NCI-H2107 (cell line): ENCODE data around the gene ABCG1.
"Not testable (repeated sequence)": the region's sequence is repeated elsewhere in the genome, so short reads cannot be mapped to it uniquely, and the experiment has no call there.

ENCODE experiments used
- DNase-seq: peaks from one replicate; lab custom pipeline; 2025; lab: John Stamatoyannopoulos, UW

ABCG1 gene

DNA sequence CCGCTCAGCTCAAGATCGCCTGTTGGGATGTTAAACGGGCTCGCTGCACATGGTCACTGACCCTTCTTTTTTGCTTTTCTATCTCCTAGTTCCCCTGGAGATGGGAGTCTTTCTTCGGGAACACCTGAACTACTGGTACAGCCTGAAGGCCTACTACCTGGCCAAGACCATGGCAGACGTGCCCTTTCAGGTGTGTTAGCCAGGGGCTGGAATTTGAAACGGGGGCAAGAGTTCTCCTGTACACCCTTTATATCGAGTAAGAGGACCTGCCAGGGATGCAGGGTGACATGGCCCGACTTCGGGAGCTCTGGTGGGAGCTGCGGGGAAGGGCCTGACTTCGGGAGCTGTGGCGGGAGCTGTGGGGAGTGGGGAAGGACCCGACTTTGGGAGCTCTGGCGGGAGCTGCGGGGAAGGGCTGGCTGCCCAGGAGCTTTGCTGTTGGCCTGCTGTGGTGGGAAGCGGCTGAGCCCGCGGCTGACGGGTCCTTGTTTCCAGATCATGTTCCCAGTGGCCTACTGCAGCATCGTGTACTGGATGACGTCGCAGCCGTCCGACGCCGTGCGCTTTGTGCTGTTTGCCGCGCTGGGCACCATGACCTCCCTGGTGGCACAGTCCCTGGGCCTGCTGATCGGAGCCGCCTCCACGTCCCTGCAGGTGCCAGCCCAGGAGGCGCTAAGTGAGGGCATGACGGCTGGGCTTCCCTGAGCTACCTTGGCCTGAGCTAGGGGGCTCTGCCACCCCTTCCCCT is 72.2 kb downstream of the ABCG1 start:
- DNase-seq, result no peak

DNA sequence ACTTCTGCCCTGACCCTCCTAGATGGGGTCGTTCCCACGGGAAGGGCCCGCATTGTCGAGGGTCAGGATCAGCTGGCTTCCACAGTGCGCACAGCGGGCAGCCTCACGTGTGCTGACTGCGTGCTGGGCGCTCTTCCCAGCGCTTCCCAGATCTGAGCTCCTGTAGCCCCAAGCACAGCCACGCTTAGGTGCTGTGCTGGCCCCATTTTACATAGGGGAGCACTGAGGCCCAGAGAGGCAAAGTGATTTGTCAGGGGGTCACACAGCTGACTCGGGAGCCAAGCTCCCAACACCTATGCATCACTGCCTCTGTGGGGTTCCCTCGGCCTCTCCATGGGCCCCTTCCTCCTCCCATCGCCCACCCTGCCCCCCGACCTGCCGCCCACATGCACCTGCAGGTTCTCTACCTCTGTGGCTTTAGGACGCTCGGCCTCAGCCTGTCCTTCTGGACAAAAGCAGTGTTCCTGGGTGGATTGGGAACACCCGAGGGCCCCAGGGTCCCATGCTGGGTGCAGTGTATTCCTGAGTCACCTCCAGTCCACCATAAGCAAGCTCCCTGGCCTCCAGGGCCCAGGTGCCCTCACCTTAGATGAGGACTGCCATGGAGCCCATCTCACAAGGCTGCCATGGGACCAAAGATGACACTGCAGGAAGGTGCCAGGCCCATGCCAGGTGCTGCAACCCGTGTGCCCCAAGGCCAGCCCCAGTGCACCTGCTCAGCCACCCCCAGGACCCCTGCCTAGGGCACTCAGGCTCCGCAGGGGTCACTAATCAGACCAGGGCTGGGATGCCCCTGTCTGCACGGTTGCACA is 73.0 kb downstream of the ABCG1 start:
- DNase-seq, result no peak

DNA sequence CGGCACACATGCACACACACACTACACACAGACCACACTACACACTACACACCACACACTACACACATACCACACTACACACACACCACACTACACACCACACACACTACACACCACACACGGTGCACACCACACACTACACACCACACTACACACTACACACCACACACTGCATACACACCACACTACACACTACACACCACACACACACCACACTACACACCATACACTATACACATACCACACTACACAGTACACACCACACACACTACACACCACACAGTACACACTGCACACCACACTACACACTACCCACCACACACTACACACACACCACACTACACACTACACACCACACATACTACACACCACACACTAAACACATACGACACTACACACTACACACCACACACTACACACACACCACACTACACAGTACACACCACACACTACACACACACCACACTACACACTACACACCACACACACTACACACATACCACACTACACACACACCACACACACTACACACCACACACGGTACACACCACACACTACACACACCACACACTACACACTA is 73.7 kb downstream of the ABCG1 start:
- not testable (repeated sequence) for DNase-seq

DNA sequence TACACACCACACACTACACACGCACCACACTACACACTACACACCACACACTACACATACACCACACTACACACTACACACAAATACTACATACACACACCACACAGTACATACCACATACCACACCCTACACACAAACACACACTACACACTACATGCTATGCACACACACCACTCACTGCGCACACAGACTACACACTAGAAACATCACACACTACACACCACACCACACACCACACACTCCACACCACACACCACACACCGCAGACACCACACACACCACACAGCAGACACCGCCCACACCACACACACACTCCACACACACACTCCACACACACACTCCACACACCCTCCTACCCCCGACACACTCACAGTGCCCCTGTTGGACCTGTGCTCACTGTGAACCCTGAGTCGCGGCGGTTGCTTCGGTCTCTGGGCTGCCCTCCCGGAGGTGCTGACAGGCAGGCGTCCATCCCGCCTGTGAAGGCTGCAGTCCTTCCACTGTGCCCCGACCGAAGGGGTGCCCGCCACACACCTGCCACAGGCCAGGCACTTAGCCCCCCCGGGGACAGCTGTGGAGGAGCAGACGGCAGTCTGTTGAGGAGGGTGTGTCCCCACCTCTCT is 74.8 kb downstream of the ABCG1 start:
- no peak for DNase-seq

DNA sequence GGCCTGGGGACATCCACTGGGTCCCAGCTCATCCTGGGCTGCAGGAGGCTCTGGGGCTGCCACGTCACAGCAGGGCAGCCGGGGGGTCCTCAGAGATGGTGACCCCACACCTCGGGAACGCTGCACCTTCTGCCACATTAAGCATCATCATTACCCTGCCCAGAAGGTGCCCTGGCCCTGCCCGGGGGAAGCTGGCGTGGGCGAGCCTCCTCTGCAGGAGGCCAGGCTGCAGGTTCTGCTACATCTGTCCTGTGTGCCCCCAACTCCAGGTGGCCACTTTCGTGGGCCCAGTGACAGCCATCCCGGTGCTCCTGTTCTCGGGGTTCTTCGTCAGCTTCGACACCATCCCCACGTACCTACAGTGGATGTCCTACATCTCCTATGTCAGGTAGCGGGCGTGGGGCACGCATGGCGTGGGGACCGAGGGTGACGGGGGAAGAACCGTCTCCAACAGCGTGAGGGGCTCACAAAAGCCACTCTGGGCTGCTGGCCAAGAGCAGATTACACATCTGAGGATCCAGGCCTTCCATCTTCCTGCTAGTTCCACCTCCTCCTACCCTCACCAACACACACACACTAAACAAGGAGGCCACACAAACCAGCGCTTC is 75.4 kb downstream of the ABCG1 start:
- no peak for DNase-seq

DNA sequence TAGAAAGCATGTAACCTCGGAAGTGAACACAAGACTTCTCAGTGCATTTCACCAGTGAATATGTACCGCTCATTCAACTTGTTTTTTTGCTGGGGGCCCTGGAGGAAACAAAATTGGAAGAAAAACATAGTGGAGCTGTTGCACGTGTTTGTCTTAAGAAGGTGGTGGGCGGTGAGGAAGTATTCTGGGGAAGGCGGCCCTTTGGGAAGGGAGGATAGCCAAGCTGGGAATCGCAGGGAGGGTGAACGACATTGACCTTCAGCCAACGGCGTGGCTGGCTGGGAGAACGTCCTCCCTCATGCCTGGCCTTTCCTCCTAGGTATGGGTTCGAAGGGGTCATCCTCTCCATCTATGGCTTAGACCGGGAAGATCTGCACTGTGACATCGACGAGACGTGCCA is 76.9 kb downstream of the ABCG1 start:
- no peak for DNase-seq

DNA sequence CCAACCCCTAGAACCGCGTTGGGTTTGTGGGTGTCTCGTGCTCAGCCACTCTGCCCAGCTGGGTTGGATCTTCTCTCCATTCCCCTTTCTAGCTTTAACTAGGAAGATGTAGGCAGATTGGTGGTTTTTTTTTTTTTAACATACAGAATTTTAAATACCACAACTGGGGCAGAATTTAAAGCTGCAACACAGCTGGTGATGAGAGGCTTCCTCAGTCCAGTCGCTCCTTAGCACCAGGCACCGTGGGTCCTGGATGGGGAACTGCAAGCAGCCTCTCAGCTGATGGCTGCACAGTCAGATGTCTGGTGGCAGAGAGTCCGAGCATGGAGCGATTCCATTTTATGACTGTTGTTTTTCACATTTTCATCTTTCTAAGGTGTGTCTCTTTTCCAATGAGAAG is 77.6 kb downstream of the ABCG1 start:
- no peak for DNase-seq

DNA sequence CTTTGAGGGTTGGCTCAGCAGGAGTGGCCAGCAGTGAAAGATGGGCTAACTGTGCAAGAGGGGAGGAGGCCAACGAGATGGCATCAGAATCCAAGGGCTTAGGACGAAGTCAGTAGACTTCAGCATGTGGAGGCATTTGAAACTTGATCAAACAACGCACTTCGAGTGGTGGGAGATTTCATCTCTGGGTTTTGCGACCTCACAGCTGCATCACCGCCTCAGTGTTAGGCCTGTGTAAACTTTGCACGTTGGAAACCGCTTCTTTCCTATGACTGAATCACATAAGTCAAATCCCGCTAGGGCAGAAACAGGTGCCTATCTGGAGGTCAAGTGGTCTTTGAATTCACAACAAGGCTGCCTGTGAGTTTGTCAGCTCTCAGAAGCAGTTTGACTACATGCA is 78.4 kb downstream of the ABCG1 start:
- no peak for DNase-seq

DNA sequence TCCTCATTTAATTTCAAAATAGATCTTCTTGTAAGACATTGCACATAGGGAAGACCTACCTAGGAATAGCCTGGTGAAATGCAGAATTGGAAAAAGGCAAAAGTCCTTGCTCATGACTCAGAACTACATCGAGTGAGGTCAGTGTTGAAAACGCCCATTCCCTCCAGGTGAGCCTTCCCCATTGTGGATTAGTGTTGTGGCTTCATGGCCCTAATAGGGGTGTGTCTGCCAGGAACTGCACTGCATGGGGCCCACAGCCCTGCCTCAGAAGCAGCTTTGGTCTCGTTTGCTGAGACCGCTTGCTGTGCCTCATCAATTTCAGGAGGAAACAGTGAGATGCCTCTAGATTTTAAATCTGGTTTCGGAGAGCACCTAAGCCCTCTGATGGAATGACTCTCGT is 79.3 kb downstream of the ABCG1 start:
- DNase-seq, result no peak

DNA sequence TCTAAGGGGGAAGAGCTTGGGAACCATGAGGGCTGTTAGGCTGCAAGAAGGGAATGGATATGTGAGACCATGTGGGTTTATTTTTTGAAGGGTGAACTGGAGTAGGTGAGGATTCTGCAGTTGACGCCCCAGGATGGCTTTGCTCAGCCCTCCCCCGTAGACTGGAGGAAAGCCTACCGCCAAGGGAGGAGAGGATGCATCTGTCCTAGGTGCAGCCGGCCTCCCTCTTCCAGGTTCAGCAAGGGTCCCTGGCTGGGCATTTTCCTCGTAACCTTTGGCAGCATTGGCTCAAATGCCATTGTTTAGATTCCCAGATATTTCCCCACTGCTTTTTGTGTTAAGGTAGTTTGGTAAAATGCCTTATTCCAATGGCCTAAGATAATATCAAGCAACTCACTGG is 79.7 kb downstream of the ABCG1 start:
- DNase-seq, result no peak

DNA sequence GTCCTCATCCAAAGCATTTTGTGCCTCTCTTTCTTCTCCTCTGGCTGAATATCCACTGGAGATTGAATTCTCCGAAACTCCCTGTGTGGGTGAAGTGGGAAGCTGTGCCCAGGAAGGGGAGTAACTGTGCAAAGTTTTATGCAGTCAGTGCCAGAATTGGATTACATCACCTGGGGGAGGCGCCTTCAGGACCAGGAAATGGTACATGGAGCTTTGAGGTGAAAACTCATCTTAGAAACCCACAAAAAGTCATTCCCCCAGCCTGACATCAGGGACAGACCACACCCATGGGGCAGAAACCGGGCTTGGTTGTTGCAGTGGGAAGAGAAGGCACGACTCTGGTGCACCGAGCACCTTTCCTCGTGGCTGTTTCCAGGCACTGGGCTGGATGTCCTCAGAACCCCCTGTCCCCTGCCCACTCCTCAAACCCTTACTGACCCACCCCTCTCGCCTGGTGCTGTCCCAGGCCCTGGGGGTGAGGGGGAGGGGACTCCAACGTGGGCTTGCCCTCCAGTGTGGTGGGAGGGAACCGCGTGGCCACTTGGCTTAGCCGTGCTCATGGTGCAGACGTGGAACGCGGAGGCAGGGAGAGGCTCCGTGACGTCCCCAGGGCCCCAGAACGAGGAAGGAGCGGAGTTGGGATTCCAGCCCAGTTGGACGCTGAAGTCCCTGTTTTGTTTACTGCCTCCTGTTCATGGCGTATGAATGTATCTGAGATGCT is 80.5 kb downstream of the ABCG1 start:
- no peak for DNase-seq

DNA sequence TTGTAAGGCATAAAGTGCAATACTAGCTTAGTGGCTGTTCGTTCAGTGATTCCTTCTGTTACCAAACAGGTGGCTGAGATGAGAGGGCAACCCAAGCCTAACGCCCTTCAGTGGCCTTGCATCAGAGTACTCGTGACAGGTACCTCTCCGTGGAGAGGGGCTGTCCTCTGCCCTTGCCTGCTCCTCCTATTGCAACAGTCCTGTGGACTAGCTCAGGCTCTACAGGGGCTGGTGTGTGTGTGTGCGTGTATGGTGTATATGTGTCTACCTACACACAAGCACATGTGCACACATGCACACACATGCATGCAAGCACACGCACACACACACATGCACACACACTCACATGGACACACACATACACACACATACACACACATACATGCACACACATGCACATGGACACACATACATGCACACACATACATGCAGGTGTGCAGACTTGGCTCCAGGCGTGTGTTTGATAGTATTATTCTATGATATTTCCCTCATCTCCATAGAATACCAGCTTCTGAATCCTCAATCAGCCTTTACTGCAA is 81.2 kb downstream of the ABCG1 start:
- DNase-seq, result no peak

DNA sequence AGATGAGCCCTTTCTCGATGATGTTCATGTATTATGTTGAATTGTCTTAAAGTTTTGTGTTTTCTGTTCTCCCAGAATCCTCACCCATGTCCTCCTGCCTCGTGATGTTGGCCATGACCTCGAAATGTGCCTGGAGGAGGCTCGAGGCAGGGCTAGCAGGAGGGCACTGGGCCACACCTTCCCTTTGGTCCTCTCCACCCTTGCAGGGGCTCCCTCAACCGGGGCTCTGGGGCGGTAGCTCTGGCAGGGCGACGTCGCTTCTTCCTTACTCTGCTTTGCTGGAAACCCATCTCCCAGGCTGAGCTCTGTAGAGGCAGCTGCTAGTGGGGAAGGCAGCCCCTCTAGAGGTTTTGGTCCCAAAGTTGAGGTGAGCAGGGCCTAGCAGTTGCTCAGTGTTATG is 82.0 kb downstream of the ABCG1 start:
- no peak for DNase-seq

DNA sequence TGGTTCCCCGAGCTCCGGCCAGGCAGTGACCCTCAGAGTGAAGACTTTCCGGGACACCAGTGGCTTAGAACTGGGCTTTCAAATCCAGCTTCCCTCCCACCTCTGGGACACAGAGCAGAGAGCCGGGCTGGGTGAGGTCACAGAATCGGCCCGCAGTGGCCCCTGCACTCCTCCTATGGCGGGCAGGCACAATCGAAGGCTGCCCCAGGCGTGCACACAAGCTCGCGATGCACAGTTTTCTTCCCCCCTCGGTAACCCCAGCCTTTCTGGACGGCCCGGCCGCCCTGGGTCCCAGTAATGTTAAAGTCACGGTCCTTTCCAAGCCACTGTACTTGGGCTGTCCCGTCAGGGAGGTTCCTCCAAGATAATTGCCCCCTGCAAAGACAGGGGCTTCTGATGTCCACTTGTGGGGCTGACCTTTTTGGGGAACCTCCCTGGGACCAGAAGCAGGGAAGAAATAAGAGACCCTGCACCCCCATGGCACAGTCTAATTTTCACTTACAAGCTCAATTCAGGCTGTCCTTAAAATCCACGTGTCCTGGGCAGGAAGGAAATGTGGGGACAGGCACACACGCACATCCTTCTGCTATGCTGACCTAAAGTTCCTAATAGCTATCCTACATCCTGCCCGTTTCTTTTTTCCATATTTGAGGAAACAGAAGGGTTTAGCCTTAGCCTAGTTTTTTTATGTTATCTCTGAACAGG is 82.6 kb downstream of the ABCG1 start:
- DNase-seq, result no peak

DNA sequence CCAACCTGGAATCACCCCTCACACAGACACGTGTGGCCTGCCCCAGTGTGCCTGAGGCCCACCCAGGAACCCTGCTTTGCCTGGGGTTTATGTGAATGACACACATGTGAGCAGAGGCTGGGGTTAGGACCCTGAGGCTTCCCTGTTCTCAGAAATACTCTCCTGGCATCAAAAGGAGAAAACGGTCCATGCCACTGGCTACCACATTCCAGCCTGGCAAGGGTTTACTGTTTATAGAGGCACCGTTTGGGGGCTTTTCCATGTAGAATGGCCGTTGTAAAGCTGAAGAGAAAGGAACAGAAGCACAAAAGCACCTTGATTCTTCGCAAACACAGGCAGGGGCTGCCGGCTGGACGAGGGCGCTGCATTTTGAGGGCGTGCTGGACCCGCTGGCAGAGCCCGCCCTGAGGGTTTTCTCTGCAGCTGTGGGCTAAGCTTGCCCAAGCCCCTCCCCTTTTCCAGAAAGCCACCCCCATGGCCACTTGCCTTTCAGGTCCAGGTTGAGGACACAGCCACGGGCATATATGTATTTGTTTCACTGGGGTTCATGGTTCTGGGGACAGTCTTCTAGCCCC is 83.2 kb downstream of the ABCG1 start:
- DNase-seq, result no peak

DNA sequence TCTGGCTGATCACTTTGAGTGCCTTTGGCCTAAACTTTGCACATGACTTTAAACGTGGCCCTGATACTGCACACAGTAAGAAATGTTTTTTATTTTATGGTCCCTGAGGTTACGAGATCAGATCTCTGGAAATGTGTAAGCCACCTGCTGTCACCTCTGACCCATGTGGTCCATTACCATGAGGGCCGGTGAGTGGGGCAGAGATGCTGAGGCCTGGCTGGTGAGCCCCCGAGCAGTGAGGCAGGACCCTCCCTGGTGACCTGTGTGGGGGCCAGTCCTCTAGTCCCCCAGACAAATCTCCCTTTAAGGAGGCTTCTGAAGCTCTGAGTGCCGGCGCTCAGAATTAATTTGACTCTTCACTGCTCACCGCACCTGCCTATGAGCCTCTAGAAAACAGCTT is 83.9 kb downstream of the ABCG1 start:
- DNase-seq, result peak; percentile 58

DNA sequence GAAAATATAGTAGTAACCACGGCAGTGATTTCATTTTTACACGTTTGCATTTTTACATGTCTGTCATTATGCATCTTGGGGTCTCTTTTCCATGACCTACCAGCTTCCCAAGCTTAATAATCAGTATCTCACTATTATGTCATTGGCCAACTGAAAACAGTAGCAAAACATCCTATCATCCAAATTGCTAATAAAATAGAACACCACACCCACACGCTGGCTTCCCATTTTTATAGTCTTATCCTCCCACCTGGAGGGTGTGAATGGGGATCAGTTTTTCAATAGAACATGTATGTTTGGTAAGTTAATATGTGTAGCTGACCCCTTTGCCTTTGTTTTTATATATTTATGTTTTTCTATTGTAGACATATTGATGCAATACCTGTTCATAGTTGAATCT is 84.5 kb downstream of the ABCG1 start:
- DNase-seq, result no peak

DNA sequence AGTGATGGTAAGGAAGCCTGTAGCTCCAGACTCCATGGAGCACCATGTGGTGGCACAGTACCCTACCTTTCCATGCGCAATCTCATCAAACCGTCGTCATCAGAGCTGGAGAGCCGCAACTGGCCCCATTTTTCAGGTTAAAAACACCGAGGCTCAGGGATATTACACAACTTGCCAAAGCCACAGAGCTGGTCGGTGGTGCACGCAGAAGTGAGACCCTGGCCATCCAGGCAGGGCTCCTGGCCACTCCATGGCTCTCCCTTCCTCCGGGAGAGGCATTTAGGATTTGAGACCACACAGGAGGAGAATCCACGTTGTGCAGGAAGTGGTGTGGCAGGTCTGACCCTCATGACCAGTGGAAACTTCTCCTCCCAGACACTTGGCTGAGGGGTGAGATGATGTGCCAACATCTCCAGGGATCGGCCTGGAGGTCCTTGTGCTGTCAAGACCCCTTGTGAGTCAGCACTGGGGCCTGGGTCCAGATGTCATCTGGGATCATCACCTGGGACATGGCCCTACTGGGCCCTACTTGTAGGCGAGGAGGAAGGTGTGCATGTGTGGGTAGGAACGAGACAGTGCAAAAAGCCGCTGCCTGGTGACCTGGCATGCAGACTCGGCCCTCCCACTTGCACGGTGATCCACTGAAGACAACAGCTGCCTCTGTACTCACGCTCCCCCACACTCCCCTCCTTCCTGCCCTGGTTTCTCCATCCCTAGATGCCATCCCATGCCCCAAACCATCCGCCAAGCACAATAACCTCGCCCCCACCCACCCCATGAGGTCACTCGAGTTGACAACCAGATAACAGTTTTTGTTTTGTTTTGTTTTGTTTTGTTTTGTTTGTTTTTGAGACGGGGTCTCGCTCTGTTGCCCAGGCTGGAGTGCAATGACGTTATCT is 85.9 kb downstream of the ABCG1 start:
- DNase-seq, result no peak

DNA sequence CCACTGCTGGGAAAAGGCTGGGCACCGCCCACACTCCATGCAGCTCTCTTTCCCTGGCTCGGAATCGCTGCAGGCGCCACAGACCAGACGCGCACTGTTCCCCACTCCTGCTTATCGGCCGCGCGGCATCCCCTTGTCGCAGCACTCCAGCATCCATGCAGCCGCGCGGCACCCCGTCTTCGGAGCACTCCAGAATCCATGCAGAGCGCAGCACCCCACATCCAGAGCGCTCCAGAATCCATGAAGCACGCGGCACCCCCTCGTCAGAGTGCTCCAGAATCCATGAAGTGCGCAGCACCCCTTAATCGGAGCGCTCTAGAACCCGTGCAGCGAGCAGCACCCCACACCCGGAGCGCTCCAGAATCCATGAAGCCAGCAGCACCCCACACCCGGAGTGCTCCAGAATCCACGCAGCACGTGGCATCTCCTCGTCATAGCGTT is 86.8 kb downstream of the ABCG1 start:
- DNase-seq, result no peak
